Daoy (cell line): ENCODE results near the gene TDP1. TPM values are rescaled to one million over a fixed set of nuclear protein-coding genes. Genes with fewer than 3 reads are reported as not detected.
"Not testable (repeated sequence)": the region's sequence is repeated elsewhere in the genome, so short reads cannot be mapped to it uniquely, and the experiment has no call there.

ENCODE experiments used
- DNase-seq: peaks from one replicate; pipeline ENCODE4 v3.0.0-alpha.2; 2015; ENCODE audit warnings: low read depth
- total RNA-seq: library from RNA; depleted of rRNA; stranded (reverse); fragments of >200 nt; shearing (Covaris generic); gene quantifications from 2 replicates; pipeline ENCODE4 v1.2.3, GENCODE V29; 2014

Gene TDP1
- total RNA-seq, 1 experiment from 2014 or later = 50.6 TPM

- DNase-seq = no peak
Observed at GRCh38 chr14:90049390-90049789, 93.7 kb downstream of the TDP1 start.

GRCh38 chr14:90050271-90050670, 94.5 kb downstream of the TDP1 start:
- DNase-seq = no peak

GRCh38 chr14:90053044-90053443, 97.3 kb downstream of the TDP1 start:
- no peak for DNase-seq

- no peak for DNase-seq
Observed at GRCh38 chr14:90054803-90055202, 99.1 kb downstream of the TDP1 start.

- no peak for DNase-seq
Observed at GRCh38 chr14:90056826-90057225, 101.1 kb downstream of the TDP1 start.

- DNase-seq = no peak
Observed at GRCh38 chr14:90058876-90059458, 103.2 kb downstream of the TDP1 start.

- DNase-seq = peak; percentile 78
Observed at GRCh38 chr14:90060312-90060964, 104.7 kb downstream of the TDP1 start.

GRCh38 chr14:90060965-90061684, 105.4 kb downstream of the TDP1 start:
- peak; percentile 51 for DNase-seq

GRCh38 chr14:90061685-90062126, 106.0 kb downstream of the TDP1 start, which contains the start of gene KCNK13:
KCNK13 (plus strand) TSS chr14:90061994; CDS start chr14:90062206, 212 bp downstream.
- peak; percentile 48 for DNase-seq

GRCh38 chr14:90062127-90062794, 106.5 kb downstream of the TDP1 start:
- DNase-seq = peak; percentile 41

- no peak for DNase-seq
Observed at GRCh38 chr14:90062822-90063539, 107.3 kb downstream of the TDP1 start.

GRCh38 chr14:90072350-90072749, 116.6 kb downstream of the TDP1 start:
- DNase-seq = no peak

GRCh38 chr14:90079576-90079975, 123.8 kb downstream of the TDP1 start:
- no peak for DNase-seq

- peak; percentile 66 for DNase-seq
Observed at GRCh38 chr14:90087433-90087832, 131.7 kb downstream of the TDP1 start.

GRCh38 chr14:90088176-90088575, 132.4 kb downstream of the TDP1 start:
- no peak for DNase-seq

- not testable (repeated sequence) for DNase-seq
Observed at GRCh38 chr14:90089486-90089885, 133.8 kb downstream of the TDP1 start.

- DNase-seq = peak; percentile 56
Observed at GRCh38 chr14:90091393-90091792, 135.7 kb downstream of the TDP1 start.

GRCh38 chr14:90093942-90094595, 138.3 kb downstream of the TDP1 start:
- peak; percentile 16 for DNase-seq
